GM13977 (cell line): ENCODE data around the gene CEP85.
A peak's percentile ranks its signal among the peaks of the same experiment; 100 is the strongest.

ENCODE experiments used
- DNase-seq: peaks from one replicate; pipeline ENCODE4 v3.0.0; 2012; ENCODE audit warnings: low spot score
- CTCF ChIP-seq: IDR thresholded peaks from 2 replicates; pipeline ENCODE4 v1.5.1; 2012; ENCODE audit warnings: mild to moderate bottlenecking, control low read depth; ENCODE audit not compliant: insufficient read depth; ENCODE audit errors: extremely low read depth, missing control alignments
- in situ Hi-C: fragments of 300-500 bp; cut with MboI; formaldehyde crosslinking; loops from one replicate; pipeline ENCODE4 v1.12.0; 2022; ENCODE audit warnings: low sequenced_read_pairs, low pct_unique_long_range_greater_than_20kb, mixed read lengths, inconsistent platforms; ENCODE audit not compliant: unreplicated experiment

CEP85 gene

GRCh38 chr1:26321315-26322041 lies 87.5 kb downstream of the CEP85 start:
- peak; percentile 86 for DNase-seq
- in situ Hi-C loops: loop anchor here (5.0 kb wide), 1 partner anchor 34 kb away; no protein-coding TSS in a partner anchor
- peak; percentile 91 for TF ChIP-seq CTCF

GRCh38 chr1:26322042-26322331 lies 88.0 kb downstream of the CEP85 start:
- DNase-seq: no peak
- in situ Hi-C loops: loop anchor here (5.0 kb wide), 1 partner anchor 35 kb away; no protein-coding TSS in a partner anchor
- TF ChIP-seq CTCF: no peak

GRCh38 chr1:26323382-26323781 lies 89.4 kb downstream of the CEP85 start:
- in situ Hi-C loops: loop anchor here (5.0 kb wide), 1 partner anchor 36 kb away; no protein-coding TSS in a partner anchor
- DNase-seq: no peak
- no peak for TF ChIP-seq CTCF

- in situ Hi-C loops: loop anchor here (5.0 kb wide), 1 partner anchor 37 kb away; no protein-coding TSS in a partner anchor
- TF ChIP-seq CTCF: no peak
- DNase-seq: no peak
Observed at GRCh38 chr1:26324550-26324949, 90.5 kb downstream of the CEP85 start.

- DNase-seq: no peak
- TF ChIP-seq CTCF: no peak
- in situ Hi-C loops: no loop called here
Observed at GRCh38 chr1:26327956-26328362, 94.0 kb downstream of the CEP85 start.
